MM.1S (cell line): Measurements from ENCODE around the gene CYP39A1.

Experiments
- DNase-seq: peaks from one replicate; pipeline ENCODE4 v3.0.0-alpha.2; 2015
- H2AFZ ChIP-seq: fragments of 300-600 bp; sonication (generic); 2 replicates; pipeline ENCODE4 v1.6.0; 2016; ENCODE audit warnings: antibody characterized with exemption, low read length
- H3F3A ChIP-seq: fragments of 300-600 bp; sonication (generic); 2 replicates; pipeline ENCODE4 v1.6.1; 2016; ENCODE audit warnings: mild to moderate bottlenecking, antibody characterized with exemption, low read length, moderate library complexity, mixed read lengths; ENCODE audit not compliant: insufficient read depth
- H3K27ac ChIP-seq: fragments of 300-600 bp; sonication (generic); 2 replicates; pipeline ENCODE4 v1.5.1; 2016; ENCODE audit warnings: mild to moderate bottlenecking, low read length
- H3K27me3 ChIP-seq: fragments of 300-600 bp; sonication (generic); replicated peaks from 2 replicates; pipeline ENCODE4 v1.6.0; 2016; ENCODE audit warnings: low read length; ENCODE audit not compliant: insufficient read depth
- H3K36me3 ChIP-seq: fragments of 300-600 bp; sonication (generic); replicated peaks from 2 replicates; pipeline ENCODE4 v1.6.1; 2016; ENCODE audit warnings: mild to moderate bottlenecking, low read length, mixed read lengths; ENCODE audit not compliant: insufficient read depth
- H3K4me1 ChIP-seq: fragments of 300-600 bp; sonication (generic); 2 replicates; pipeline ENCODE4 v1.6.1; 2016; ENCODE audit warnings: low read length, mixed read lengths
- H3K4me2 ChIP-seq: fragments of 300-600 bp; sonication (generic); 2 replicates; pipeline ENCODE4 v1.6.0; 2016; ENCODE audit warnings: low read depth, low read length
- H3K4me3 ChIP-seq: fragments of 300-600 bp; sonication (generic); 2 replicates; pipeline ENCODE4 v1.5.1; 2016; ENCODE audit warnings: low read length, mixed read lengths
- H3K79me2 ChIP-seq: fragments of 300-600 bp; sonication (generic); 2 replicates; pipeline ENCODE4 v1.6.1; 2016; ENCODE audit warnings: mixed run types, low read length, mixed read lengths
- H3K9ac ChIP-seq: fragments of 300-600 bp; sonication (generic); 2 replicates; pipeline ENCODE4 v1.6.1; 2016; ENCODE audit warnings: low read length, mixed read lengths
- H3K9me2 ChIP-seq: fragments of 300-600 bp; sonication (generic); replicated peaks from 2 replicates; pipeline ENCODE4 v1.6.1; 2016; ENCODE audit warnings: mild to moderate bottlenecking, low read length, mixed read lengths; ENCODE audit not compliant: insufficient read depth
- H3K9me3 ChIP-seq: fragments of 300-600 bp; sonication (generic); replicated peaks from 2 replicates; pipeline ENCODE4 v1.6.1; 2016; ENCODE audit warnings: mild to moderate bottlenecking, low read length, mixed read lengths; ENCODE audit not compliant: insufficient read depth
- H4K20me1 ChIP-seq: fragments of 300-600 bp; sonication (generic); 2 replicates; pipeline ENCODE4 v1.6.1; 2016; ENCODE audit warnings: mild to moderate bottlenecking, low read length, moderate library complexity, mixed read lengths; ENCODE audit not compliant: insufficient read depth
- CTCF ChIP-seq: fragments of 300-600 bp; sonication (generic); IDR thresholded peaks from 2 replicates; pipeline ENCODE4 v1.5.1; 2016; ENCODE audit warnings: antibody characterized with exemption, low read length, mixed read lengths
- EZH2 ChIP-seq: fragments of 300-600 bp; sonication (generic); optimal IDR thresholded peaks from 2 replicates; pipeline ENCODE3; 2017; ENCODE audit warnings: low read depth, mild to moderate bottlenecking, antibody characterized with exemption, low read length, mixed read lengths
- EZH2phosphoT487 ChIP-seq: fragments of 300-600 bp; sonication (generic); IDR thresholded peaks from 2 replicates; pipeline ENCODE4 v1.6.1; 2018; ENCODE audit warnings: antibody characterized with exemption, low read length

Gene CYP39A1

DNA sequence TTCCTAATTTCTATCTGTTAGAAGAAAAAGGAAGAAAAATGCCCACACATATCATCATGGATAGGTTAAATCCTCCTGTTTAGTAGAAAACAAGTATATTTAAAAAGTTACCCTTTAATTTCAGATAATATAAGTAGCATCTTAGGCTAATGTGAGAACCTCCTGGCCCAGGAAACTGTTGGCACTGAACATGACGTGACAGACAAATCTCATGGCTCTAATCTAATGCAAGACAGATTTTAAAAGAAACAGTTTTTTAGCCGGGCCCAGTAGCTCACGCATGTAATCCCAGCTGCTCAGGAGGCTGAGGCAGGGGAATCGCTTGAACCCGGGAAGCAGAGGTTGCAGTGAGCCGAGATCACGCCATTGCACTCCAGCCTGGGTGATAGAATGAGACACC, 22.9 kb downstream of the CYP39A1 start:
- no peak overlapping the region for H3K27ac ChIP-seq
- no peaks in the 10 kb centered on the region for H3K36me3 ChIP-seq
- H3K4me2 ChIP-seq: no peak overlapping the region
- H3K9me3 ChIP-seq: no peaks in the 10 kb centered on the region
- no peak overlapping the region for H2AFZ ChIP-seq
- H3K4me3 ChIP-seq: no peak overlapping the region
- H3F3A ChIP-seq: no peaks in the 10 kb centered on the region
- no peaks in the 10 kb centered on the region for H3K27me3 ChIP-seq
- no peaks in the 10 kb centered on the region for H3K9me2 ChIP-seq
- DNase-seq: no peak
- no peak overlapping the region for H3K9ac ChIP-seq
- TF ChIP-seq EZH2phosphoT487: no peak
- TF ChIP-seq EZH2: no peak
- TF ChIP-seq CTCF: no peak
- H4K20me1 ChIP-seq: no peaks in the 10 kb centered on the region
- no peaks in the 10 kb centered on the region for H3K4me1 ChIP-seq
- H3K79me2 ChIP-seq: no peaks in the 10 kb centered on the region

GRCh38 chr6:46628976-46629375, 23.6 kb downstream of the CYP39A1 start:
- no peaks in the 10 kb centered on the region for H3K79me2 ChIP-seq
- H3F3A ChIP-seq: no peaks in the 10 kb centered on the region
- no peaks in the 10 kb centered on the region for H3K4me1 ChIP-seq
- TF ChIP-seq EZH2: no peak
- TF ChIP-seq CTCF: no peak
- TF ChIP-seq EZH2phosphoT487: no peak
- no peaks in the 10 kb centered on the region for H4K20me1 ChIP-seq
- H3K27me3 ChIP-seq: no peaks in the 10 kb centered on the region
- no peak overlapping the region for H3K9ac ChIP-seq
- no peak overlapping the region for H3K4me2 ChIP-seq
- no peak for DNase-seq
- H3K9me3 ChIP-seq: no peaks in the 10 kb centered on the region
- no peak overlapping the region for H2AFZ ChIP-seq
- H3K27ac ChIP-seq: no peak overlapping the region
- H3K9me2 ChIP-seq: no peaks in the 10 kb centered on the region
- H3K4me3 ChIP-seq: no peak overlapping the region
- H3K36me3 ChIP-seq: no peaks in the 10 kb centered on the region

GRCh38 chr6:46628498-46628897, 24.1 kb downstream of the CYP39A1 start:
- H3K27me3 ChIP-seq: no peaks in the 10 kb centered on the region
- H4K20me1 ChIP-seq: no peaks in the 10 kb centered on the region
- no peaks in the 10 kb centered on the region for H3K36me3 ChIP-seq
- H3K27ac ChIP-seq: no peak overlapping the region
- no peak overlapping the region for H2AFZ ChIP-seq
- no peak for TF ChIP-seq EZH2
- no peak for TF ChIP-seq CTCF
- TF ChIP-seq EZH2phosphoT487: no peak
- no peaks in the 10 kb centered on the region for H3F3A ChIP-seq
- H3K9me2 ChIP-seq: no peaks in the 10 kb centered on the region
- no peak for DNase-seq
- no peaks in the 10 kb centered on the region for H3K79me2 ChIP-seq
- H3K4me2 ChIP-seq: no peak overlapping the region
- H3K9me3 ChIP-seq: no peaks in the 10 kb centered on the region
- H3K4me3 ChIP-seq: no peak overlapping the region
- H3K4me1 ChIP-seq: no peaks in the 10 kb centered on the region
- H3K9ac ChIP-seq: no peak overlapping the region

DNA sequence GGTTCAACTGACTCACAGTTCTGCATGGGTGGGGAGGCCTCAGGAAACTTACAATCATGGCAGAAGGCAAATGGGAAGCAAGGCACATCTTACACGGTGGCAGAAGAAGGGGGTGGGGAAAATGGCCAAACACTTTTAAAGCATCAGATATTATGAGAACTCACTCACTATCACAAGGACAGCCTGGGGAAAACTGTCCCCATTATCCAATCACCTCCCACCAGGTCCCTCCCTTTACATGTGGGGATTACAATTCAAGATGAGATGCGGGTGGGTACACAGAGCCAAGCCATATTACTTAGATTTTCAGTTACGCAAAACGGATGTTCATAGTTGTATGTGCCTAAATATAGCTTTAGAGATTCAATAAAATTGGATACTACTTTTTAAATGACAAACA, 25.6 kb downstream of the CYP39A1 start:
- no peaks in the 10 kb centered on the region for H3K9me2 ChIP-seq
- H4K20me1 ChIP-seq: no peaks in the 10 kb centered on the region
- no peak overlapping the region for H3K27ac ChIP-seq
- H3K4me3 ChIP-seq: no peak overlapping the region
- TF ChIP-seq EZH2: no peak
- no peak for TF ChIP-seq CTCF
- TF ChIP-seq EZH2phosphoT487: no peak
- H3K4me1 ChIP-seq: no peaks in the 10 kb centered on the region
- H3K79me2 ChIP-seq: no peaks in the 10 kb centered on the region
- DNase-seq: no peak
- H2AFZ ChIP-seq: no peak overlapping the region
- H3K9me3 ChIP-seq: no peaks in the 10 kb centered on the region
- H3K36me3 ChIP-seq: no peaks in the 10 kb centered on the region
- no peak overlapping the region for H3K4me2 ChIP-seq
- no peaks in the 10 kb centered on the region for H3F3A ChIP-seq
- no peak overlapping the region for H3K9ac ChIP-seq
- H3K27me3 ChIP-seq: no peaks in the 10 kb centered on the region
